GM19324 (cell line): Measurements from ENCODE around the gene ASCL4.

ENCODE experiments used
- ATAC-seq: cut with Tn5 transposase; IDR thresholded peaks from one replicate; pipeline ENCODE4 v1.9.1; 2021; ENCODE audit warnings: mild to moderate bottlenecking, moderate library complexity; ENCODE audit not compliant: unreplicated experiment, low FRiP score

Gene ASCL4

DNA sequence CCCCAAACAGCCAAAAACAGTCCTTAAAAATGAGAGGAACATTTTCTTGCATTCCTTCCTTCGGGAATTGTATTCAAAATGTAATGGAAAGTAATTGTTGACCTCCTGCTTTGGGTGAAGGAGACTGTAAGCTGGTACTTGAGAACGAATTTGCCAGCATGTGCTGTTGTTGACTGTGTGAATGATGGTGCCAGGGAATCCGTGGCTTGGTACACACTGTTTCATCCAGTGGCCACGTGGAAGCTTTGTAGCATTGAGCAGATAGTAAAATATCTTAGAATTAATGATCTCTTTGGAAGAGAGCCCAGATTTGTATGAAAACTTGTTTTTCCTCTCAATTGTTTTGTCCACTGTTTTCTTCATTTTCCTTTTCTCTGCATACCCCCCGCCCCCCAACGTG is 1.7 kb downstream of the ASCL4 start:
- no peak for ATAC-seq

DNA sequence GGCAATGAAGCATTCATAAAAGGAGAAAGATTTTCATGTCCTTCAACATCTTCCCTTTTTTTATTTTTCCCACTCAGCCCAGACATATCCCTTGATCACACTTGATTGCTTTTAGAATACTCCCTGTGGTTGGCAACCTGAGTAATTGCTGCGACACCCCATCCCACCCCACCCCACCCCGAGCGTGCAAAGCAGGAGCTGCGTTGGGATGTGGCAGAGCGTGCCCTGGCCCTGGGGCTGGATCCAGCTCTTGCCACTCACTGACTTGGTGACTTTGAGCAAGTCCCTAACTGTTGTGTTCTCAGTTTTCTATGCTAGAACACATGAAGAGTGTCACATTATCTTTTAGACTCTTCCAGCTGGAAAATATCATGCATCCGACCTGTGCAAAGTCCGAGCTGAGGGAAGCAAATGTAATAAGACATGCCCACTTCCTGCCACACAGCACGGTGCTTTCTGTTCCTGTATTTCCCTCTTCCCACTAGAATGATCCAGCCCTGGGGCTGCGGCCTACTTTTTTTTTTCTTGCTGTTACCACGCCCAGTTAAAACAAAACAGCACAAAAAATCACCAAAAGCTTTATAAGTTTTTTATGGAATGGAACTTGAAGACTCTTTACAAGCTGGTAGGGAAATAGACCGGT is 4.0 kb downstream of the ASCL4 start:
- no peak for ATAC-seq

DNA sequence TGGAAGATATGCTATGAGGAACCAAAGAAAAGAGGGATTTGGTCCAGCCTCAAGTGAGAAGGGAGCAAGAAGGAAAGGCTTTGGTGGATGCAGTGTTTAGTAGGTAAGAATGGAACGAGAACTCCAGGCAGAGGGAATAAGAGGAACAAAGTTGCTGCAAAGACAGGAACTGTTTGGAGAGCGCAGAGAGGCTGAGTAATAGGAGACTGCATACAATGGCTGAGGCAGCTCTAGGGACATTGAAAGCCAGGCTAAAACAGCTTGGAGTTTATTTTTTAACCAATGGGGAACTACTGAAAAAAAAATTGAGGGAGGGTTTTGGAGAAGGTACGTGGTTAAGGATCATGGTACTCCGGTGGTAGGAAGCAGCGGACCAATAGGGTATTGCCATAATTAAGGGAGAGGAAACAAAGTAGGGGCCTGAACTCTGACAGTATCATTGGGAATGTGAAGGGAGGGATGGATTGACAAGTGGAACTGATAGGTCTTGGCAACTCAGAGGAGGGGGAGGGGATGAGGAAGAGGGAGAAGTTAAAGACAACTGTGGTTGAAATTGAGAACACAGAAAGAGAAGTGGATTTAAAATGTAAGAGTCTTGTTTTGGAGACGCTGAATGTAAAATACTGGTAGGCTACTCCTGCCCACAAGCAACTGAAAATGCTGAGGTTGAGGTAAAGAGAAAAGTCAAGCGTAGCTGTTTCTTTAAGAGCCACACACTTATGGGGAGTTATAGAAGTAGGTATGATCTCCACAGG is 4.8 kb downstream of the ASCL4 start:
- ATAC-seq, result peak; percentile 42

DNA sequence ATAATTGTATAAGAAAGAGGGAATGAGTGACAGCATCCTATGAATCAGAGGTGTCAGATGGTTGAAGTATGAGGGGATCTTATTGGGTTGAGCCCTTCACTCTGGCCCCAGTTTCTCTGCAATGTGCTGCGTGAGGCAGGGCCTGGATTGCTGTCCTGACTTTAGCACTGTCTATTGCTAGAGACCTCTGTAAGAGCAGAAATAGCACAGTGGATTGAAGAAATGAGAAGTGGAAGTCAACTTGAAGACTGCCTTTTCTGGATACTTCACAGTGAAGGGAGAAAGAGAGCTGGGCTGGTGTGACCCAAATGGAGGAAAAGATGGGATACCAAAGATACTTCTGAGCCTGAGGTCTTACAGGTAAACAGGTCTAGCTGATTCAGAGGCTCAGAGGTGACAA is 5.8 kb downstream of the ASCL4 start:
- no peak for ATAC-seq

DNA sequence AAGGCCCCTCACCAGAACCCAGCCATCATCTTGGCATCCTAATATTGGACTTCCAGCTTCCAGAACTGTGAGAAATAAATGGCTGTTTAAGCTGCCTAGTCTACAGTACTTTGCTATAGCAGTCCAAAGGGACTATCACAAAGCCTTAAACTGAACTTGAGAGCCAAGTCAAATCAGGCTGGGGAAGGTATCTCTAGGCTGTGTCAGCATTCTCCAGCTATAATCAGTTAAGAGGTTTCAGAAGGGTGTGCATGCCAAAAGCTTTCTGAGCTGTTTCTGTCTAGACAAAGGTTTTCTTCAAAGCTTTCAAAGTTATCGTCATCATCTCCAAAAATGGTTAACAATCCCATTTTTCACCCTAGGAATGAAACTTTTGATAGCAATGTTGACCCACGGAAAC is 7.6 kb downstream of the ASCL4 start:
- ATAC-seq, result no peak

DNA sequence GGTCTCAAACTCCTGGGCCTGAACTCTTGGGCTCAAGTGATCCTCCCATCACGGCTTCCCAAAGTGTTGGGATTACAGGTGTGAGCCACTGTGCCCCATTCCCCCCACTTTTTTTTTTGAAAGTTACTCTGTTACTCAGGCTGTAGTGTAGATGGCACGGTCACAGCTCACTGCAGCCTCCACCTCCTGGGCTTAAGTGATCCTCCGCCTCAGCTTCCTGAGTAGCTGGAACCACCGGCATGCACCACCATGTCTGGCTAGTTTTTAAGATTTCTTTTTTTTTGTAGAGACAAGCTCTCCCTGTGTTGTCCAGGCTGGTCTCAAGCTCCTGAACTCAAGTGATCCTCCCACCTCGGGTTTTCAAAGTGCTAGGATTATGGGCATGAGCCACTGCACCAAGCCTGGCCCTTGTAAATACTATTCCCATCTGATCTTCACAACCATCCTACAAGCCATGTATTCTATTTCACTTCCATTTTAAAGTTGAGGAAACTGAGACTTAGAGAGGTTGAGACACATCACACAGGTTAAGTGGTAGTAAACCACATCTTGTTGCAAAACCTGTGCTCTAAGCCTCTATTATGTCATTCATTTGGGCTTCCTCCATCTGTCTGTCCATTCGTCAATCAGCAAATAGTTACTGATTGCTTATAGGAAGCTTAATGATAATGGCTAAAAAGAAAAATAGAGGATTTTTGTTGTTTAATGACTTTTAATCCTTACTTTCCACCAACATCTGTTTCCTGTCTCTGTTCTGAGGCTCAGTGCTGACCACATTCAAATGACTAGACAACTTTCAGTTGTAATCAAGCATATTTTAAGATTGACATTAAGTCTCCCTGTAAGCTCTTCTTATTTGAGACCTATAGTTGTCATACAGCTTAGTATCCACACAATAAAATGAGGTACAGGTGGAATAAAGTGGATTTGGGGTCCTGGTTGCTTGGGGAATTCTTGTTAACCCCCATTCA is 9.2 kb downstream of the ASCL4 start:
- ATAC-seq, result peak; percentile 60

DNA sequence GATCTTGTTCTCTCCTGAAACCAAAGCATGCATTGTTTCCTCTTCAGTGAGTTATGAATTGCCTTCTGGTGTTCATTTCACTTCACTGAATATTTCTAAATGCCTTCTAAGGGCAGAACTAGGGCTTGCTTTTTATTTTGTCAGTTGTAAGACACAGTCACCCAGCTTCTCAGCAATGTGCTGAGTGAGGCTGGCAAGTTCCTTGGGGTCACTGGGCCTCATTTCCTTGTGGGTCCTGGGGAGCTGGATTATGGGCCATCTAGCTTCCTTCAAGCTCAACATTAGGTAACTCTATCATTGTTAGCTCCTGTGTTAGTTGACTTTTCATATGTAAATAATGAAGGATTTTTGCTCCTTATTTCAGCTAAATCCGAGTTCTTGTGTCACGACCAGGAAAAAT is 13.8 kb downstream of the ASCL4 start:
- no peak for ATAC-seq

DNA sequence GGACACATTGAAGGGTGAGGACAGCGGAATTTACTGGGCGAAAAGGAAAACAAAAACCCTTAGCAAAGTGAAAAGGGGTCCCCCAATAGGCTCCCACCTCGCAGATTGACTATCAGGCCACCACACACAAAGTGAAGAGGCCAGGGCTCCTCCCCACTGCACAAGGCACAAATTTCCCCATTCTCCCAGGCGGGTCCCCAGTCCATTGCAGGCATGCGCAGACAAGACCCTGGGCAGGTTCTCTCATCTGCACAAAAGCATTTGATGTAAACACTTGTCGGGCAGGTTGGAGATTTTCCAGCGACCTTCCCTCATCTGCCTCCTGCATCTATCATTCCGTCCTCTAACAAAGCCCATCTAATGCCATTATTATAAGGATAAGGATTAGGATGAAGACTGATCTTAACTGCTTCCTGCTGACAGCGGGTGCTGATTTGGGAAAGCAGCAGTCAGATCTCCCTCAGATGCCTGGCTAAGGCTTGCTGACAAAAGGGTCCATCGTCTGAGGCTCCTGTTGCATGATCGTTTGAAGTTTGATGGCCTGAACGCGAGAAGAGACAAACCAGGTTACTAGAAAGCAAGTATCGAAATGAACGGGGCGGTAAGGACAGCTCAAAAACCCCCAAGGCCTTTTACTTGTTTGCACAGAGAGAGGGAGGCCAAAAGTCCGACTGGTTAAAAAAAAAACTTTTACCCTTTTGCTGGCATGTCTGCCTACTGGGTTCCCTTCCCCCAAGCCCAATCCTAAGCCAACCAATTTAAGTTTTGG is 14.4 kb downstream of the ASCL4 start:
- ATAC-seq, result no peak

DNA sequence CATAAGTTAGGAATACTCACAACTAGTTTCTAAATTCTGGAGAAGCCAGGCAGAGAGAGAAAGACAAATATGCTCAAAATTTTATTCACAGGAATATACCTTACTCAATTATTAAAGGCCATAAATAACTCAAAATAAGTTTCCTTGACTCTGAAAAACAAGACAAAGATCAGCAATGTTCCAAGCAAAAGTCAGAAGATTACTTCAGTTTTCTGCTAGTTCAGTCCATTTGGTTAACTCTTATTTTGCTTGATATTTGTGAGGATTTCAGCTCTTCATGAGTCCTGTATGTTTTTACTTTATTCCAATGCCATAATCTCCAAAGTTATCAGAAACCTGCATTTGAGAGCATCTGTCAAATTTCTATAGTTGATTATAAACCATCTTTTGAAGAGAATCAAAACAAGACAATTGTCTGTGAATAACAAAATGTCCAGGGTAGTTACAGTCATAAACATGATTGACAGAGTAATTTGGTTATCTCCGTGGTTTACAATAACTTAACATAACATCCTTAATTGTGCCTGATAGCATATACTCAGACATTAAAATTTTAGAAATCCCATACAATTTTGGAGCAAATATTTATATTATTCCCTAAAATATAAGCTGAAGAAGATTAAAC is 17.1 kb downstream of the ASCL4 start:
- no peak for ATAC-seq

DNA sequence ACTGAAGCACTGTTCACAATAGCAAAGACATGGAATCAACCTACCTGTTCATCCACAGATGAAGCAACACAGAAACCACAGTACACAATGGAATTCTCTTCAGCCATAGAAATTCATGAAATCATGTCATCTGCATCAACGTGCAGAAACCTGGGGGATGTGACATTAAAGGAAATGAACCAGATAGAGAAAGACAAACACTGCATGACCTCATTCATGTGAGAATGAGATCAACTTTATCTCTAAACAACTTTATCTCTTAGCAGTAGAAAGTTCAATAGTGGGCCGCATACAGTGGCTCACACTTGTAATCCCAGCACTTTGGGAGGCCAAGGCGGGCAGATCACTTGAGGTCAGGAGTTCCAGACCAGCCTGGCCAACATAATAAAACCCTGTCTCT is 19.9 kb downstream of the ASCL4 start:
- ATAC-seq, result no peak

DNA sequence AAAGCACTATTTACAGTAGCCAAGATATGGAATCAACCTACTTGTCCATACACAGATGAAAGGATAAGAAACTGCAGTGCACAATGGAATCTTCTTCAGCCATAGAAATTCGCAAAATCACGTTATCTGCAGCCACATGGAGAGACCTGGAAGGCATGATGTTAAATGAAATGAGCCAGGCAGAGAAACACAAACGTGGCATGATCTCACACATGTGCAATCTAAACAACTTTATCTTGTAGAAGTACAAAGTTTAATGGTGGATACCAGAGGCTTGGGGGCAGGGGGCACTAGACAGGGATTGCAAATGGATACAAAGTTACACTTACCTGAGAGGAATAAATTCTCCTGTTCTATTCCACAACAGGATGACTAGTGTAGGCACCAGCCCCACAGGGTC is 24.1 kb downstream of the ASCL4 start:
- no peak for ATAC-seq

DNA sequence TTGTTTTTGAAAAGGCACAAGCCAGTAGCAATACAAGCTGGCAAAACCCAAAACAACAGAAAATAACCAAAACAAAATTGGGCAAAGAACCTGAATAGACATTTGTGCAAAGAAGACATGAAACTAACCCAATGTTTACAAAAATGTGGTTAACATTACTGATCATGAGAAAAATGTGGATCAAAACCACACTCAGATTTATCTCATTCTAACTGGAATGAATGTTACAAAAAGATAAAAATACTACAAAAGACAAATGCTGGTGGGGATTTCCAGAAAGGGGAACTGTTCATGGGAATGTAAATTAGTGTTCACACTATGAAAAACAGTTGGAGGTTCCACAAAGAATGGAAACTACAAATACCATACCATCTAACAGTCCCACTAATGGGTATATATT is 26.6 kb downstream of the ASCL4 start:
- no peak for ATAC-seq

DNA sequence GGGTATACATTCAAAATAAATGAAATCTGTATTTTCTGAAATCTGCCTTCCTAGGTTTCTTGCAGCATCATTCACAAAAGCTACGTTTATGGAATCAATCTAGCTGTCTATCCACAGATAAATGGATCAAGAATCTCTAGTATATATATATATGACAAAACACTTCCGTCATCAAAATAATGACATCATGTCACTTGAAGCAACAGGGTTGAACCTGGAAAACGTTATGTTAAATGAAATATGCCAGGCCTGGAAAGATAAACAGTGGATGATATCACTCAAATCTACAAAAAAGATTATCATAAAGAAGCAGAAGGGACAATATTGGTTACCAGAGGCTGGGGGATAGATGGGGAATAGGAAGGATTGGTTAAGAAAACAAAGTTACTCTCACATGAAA is 28.6 kb downstream of the ASCL4 start:
- no peak for ATAC-seq

DNA sequence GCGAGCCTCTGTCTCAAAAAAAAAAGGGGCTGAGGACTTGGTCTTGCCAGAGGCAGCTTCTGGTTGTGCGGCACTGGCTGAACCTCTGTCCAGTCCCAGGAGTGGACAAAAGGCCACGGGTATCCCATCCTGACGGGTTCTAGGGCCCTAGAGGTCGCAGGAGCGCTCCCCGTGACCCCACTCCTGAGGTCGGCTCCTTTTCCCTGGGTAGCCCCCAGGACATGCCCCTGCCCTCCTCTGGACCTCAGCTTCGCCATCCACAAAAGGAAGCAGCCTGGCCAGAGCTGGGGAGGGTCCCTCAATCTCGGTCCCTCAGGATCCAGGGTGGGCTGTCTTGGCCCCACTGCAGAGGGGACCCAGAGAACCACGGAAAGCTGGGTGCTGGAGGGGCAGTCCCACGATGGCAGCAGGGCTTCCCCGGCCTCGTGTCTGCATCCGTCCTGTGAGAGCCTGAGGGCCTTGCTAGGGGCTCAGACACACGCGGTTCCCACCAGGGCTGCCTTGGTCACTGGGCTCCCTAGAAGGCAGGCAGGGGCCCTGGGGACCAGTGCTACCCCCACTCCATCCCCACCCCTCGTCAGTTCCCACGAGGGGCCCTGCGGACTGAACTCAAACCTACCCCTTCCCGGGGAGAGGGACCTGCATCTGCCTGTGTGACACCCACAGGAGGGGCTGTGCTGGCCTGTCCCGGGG is 31.1 kb downstream of the ASCL4 start:
- ATAC-seq, result no peak

DNA sequence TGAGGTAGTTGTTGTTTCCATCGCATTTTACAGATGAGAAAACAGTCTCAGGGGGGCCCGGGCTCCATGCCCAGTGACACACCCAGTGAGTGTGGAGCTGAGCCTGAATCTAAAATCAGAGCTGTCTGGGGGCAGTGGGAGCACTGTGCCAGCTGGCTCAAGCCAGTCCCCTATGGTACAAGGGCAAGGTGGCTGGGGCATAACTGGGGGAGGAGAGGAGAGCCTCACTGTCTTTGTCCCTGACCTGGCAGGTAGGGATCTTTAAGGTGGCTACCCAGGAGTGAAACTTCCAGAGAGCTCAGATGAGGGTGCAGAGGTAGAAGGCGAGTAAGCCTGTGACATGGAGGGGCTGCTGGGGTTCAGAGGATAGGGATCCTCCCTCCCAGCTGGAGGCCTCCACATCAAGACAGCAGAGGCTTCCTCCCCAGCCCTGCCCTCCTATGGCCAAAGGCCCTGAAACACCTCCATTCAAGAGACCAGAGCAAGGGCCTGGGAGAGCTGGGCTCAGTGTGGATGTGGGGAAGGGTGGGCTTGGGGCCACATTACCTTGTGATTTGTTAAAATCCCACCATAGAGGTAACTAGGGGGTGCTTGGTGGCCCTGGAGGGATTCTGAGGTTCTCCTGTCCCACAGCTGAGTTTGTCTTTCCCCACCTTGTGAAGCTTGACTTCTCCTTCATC is 33.1 kb downstream of the ASCL4 start:
- ATAC-seq, result no peak

DNA sequence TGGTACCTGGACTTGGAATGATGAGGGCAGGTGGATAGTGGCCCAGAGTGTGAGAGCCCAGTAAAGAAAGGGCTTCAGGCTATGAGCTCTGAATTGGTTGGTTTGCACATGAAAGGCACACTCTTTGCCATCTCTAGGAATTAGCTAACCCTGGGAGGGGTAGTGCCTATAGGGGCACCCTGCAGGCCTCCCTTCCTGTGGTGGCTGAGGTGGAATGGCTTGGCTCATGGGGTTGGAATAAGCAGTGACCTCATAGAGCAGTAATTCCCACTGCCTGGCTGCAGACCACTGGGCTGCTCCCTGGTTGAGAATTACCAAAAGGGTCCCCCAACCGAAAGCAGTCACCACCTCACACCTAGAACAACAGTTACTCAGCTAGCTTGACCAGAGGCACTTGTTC is 42.7 kb downstream of the ASCL4 start:
- ATAC-seq, result no peak

DNA sequence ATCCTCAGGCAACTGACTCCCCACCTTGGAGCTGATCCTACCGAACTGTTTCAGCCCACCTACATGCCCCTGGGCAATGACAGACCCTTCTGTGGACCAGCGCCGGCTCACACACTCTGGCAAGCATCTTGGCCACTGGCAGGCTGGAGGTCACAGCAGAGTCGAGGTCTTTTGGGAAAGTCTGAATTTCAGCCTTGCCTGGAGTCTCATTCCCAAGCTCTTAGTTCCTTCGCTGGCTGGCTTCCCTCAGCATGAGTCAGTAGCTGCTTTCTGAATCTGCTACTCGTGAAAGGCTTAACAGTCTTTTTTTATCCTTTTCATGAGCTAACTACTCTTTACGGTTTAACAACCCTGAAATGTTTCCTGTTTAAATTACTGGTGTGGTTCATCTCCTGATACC is 44.5 kb downstream of the ASCL4 start:
- ATAC-seq, result no peak

DNA sequence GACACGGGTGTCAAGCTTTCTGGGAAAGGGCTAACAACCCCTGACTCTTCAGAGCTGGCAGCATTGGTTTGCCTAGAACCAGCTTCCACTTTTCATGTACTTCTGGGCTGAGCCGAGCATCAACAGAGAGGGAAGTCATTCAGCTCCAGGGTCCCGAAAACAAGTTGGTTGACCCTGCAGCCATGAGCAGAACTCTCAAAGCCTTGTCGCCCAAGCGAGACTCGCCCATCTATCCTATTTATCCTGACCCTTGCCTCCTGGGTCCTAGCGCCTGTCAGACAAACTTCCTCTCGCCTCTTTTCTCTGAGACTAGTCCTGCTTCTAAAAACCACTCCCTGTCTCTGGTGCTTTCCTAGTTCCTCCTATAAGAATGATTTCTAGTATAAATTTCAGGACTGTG is 47.9 kb downstream of the ASCL4 start:
- ATAC-seq, result no peak
